K562 (cell line): ENCODE results near the gene DYNLL1. TPM values are rescaled to one million over a fixed set of nuclear protein-coding genes. Genes with fewer than 3 reads are reported as not detected.
A peak's percentile ranks its signal among the peaks of the same experiment; 100 is the strongest.

Experiments used
- CCAR2 ChIP-seq: fragments of 200-400 bp; formaldehyde crosslinking; IDR thresholded peaks from 2 replicates; pipeline ENCODE4 v1.6.1; 2017; ENCODE audit warnings: mild to moderate bottlenecking, low read depth, low read length
- CHCHD3 ChIP-seq: fragments of 250-450 bp; sonication (Bioruptor Pico); IDR thresholded peaks from 2 replicates; pipeline ENCODE4 v2.1.2; 2022; ENCODE audit warnings: mild to moderate bottlenecking
- ETS2 ChIP-seq: IDR thresholded peaks from 2 replicates; pipeline ENCODE4 v1.6.1; 2016; ENCODE audit warnings: borderline replicate concordance, missing genetic modification characterization, mild to moderate bottlenecking, moderate library complexity, missing compliant biosample characterization; ENCODE audit not compliant: poor library complexity, severe bottlenecking
- POLR2AphosphoS2 ChIP-seq: IDR thresholded peaks from 2 replicates; pipeline ENCODE4 v1.6.1; 2012; ENCODE audit warnings: low read length, improper control_type of control experiment
- RBBP5 ChIP-seq: fragments of 200-600 bp; sonication (generic); IDR thresholded peaks from 2 replicates; pipeline ENCODE4 v1.6.1; 2012; ENCODE audit warnings: borderline replicate concordance, mild to moderate bottlenecking, low read length, control low read depth, inconsistent platforms; ENCODE audit not compliant: insufficient read depth, poor library complexity, severe bottlenecking
- SIN3B ChIP-seq: fragments of 450-650 bp; IDR thresholded peaks from 2 replicates; pipeline ENCODE4 v1.6.1; 2017; ENCODE audit warnings: low read depth, mild to moderate bottlenecking, moderate library complexity
- SRSF7 ChIP-seq: fragments of 200-400 bp; formaldehyde crosslinking; optimal IDR thresholded peaks from 2 replicates; pipeline ENCODE3; 2017; ENCODE audit warnings: mild to moderate bottlenecking, low read depth, low read length
- TSC22D4 ChIP-seq: fragments of 450-650 bp; IDR thresholded peaks from 2 replicates; pipeline ENCODE4 v1.6.1; 2016; ENCODE audit warnings: missing genetic modification characterization, missing biosample characterization, control low read depth
- WHSC1 ChIP-seq: IDR thresholded peaks from one replicate; pipeline ENCODE4 v1.6.1; 2012; ENCODE audit warnings: low read length, control low read depth, inconsistent platforms
- ZBTB8A ChIP-seq: fragments of 450-650 bp; IDR thresholded peaks from 2 replicates; pipeline ENCODE4 v1.6.1; 2018; ENCODE audit warnings: mild to moderate bottlenecking, moderate library complexity; ENCODE audit not compliant: partially characterized antibody
- ZNF766 ChIP-seq: fragments of 200-800 bp; sonication (Bioruptor generic); conservative IDR thresholded peaks from 2 replicates; pipeline ENCODE4 v1.6.1; 2016; ENCODE audit warnings: missing genetic modification characterization, missing compliant biosample characterization
- polyA plus RNA-seq, 8 experiments: library from polyadenylated mRNA; depleted of rRNA in 4 of 8; stranded (reverse) in 5 of 8; unstranded in 3 of 8; fragments of >200 nt; fragmentation: Nextera tagmentation in 2 of 8; fragmentation: Illumina TruSeq in 1 of 8; extraction: Ambion mirVana in 2 of 8; extraction: Trizol in 1 of 8; gene quantifications; 2 replicates each; pipeline versions ENCODE4 v1.2.1 to v1.2.3, GENCODE V29; 2011 to 2014; ENCODE audit warnings: inconsistent platforms in 1 of 8, missing spikeins in 1 of 8
- total RNA-seq, 7 experiments: library from RNA; depleted of rRNA in 6 of 7; stranded (reverse); fragments of >200 nt in 6 of 7; fragmentation: Illumina TruSeq in 2 of 7; extraction: Trizol in 2 of 7; gene quantifications; 2 replicates each; pipeline versions ENCODE4 v1.2.1 to v1.2.3, GENCODE V29; 2011 to 2021; ENCODE audit warnings: low replicate concordance in 1 of 7
- TF ChIP-seq, protein P1 (sequence below): fragments of 450-650 bp; IDR thresholded peaks from 2 replicates; pipeline ENCODE4 v1.6.1; 2018; ENCODE audit warnings: mild to moderate bottlenecking, low read depth; ENCODE audit not compliant: partially characterized antibody
- TF ChIP-seq, protein P2 (sequence below), 2 experiments: fragments of 450-650 bp; conservative IDR thresholded peaks; 2 replicates each; pipeline ENCODE4 v1.6.1; 2017; ENCODE audit warnings: mild to moderate bottlenecking in 2 of 2, moderate library complexity in 2 of 2
- TF ChIP-seq, protein P3 (sequence below): fragments of 250-450 bp; sonication (Bioruptor Pico); IDR thresholded peaks from 2 replicates; pipeline ENCODE4 v1.4.0; 2020

The DYNLL1 gene
- total and polyA plus RNA-seq, 9 of the 15 experiments (the other 6 are each of a cell fraction or from before 2014, with no cell fraction given): 303 to 1,112 (median 468) TPM

DNA sequence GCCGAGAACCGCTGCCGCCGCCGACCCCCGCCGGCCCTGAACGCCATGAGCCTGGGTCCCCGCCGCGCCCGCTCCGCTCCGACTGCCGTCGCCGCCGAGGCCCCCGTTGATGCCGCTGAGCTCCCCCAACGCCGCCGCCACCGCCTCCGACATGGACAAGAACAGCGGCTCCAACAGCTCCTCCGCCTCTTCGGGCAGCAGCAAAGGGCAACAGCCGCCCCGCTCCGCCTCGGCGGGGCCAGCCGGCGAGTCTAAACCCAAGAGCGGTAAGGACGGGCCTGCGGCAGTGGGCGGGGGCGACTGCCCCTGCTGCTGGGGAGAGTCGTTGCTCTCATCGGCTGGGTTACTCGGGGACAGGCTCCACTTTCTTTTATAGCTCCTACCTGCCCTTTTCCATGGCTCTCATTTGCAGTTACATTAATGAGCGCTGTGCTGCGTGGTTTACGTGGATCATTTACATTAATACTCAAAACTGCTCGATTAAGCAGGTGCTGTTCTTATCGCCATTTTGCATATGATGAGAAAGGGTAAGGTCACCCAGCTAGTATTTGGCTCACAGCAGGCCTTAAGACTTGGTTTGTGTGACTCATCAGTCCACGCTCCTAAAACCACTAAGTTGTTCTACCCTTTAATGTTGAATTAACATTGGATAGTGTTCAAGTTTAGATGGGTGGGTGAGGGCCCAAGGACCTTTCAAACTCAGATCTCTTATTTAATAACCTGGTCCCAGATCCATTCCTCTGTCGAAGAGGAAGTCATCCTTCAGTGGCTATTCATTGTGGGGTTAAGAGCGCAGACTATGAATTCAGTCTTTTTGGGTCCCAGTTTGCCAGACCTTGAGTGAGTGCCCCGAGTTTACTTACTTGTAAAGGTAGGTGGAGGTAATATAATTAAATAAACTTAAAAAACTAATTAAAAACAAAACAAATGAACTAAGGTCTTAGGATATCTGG, 39.1 kb downstream of the DYNLL1 start (continued):
- no peak for TF ChIP-seq WHSC1
- peak; percentile 48 for TF ChIP-seq SRSF7
- TF ChIP-seq, protein P1, sequence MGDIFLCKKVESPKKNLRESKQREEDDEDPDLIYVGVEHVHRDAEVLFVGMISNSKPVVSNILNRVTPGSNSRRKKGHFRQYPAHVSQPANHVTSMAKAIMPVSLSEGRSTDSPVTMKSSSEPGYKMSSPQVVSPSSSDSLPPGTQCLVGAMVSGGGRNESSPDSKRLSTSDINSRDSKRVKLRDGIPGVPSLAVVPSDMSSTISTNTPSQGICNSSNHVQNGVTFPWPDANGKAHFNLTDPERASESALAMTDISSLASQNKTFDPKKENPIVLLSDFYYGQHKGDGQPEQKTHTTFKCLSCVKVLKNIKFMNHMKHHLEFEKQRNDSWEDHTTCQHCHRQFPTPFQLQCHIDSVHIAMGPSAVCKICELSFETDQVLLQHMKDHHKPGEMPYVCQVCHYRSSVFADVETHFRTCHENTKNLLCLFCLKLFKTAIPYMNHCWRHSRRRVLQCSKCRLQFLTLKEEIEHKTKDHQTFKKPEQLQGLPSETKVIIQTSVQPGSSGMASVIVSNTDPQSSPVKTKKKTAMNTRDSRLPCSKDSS: no peak
- TF ChIP-seq ZBTB8A: no peak
- TF ChIP-seq ETS2 (tag): no peak
- TF ChIP-seq, protein P2, sequence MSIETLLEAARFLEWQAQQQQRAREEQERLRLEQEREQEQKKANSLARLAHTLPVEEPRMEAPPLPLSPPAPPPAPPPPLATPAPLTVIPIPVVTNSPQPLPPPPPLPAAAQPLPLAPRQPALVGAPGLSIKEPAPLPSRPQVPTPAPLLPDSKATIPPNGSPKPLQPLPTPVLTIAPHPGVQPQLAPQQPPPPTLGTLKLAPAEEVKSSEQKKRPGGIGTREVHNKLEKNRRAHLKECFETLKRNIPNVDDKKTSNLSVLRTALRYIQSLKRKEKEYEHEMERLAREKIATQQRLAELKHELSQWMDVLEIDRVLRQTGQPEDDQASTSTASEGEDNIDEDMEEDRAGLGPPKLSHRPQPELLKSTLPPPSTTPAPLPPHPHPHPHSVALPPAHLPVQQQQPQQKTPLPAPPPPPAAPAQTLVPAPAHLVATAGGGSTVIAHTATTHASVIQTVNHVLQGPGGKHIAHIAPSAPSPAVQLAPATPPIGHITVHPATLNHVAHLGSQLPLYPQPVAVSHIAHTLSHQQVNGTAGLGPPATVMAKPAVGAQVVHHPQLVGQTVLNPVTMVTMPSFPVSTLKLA (conservative IDR thresholded peaks at IDR 0.05): peak in 1 of 2 experiments; percentile 56; a peak in 2 of 4 replicates
- peak; percentile 89 for TF ChIP-seq RBBP5
- no peak for TF ChIP-seq POLR2AphosphoS2
- TF ChIP-seq CCAR2: no peak
- no peak for TF ChIP-seq CHCHD3 (CRISPR knock-in tag)
- no peak for TF ChIP-seq TSC22D4
- TF ChIP-seq, protein P3, sequence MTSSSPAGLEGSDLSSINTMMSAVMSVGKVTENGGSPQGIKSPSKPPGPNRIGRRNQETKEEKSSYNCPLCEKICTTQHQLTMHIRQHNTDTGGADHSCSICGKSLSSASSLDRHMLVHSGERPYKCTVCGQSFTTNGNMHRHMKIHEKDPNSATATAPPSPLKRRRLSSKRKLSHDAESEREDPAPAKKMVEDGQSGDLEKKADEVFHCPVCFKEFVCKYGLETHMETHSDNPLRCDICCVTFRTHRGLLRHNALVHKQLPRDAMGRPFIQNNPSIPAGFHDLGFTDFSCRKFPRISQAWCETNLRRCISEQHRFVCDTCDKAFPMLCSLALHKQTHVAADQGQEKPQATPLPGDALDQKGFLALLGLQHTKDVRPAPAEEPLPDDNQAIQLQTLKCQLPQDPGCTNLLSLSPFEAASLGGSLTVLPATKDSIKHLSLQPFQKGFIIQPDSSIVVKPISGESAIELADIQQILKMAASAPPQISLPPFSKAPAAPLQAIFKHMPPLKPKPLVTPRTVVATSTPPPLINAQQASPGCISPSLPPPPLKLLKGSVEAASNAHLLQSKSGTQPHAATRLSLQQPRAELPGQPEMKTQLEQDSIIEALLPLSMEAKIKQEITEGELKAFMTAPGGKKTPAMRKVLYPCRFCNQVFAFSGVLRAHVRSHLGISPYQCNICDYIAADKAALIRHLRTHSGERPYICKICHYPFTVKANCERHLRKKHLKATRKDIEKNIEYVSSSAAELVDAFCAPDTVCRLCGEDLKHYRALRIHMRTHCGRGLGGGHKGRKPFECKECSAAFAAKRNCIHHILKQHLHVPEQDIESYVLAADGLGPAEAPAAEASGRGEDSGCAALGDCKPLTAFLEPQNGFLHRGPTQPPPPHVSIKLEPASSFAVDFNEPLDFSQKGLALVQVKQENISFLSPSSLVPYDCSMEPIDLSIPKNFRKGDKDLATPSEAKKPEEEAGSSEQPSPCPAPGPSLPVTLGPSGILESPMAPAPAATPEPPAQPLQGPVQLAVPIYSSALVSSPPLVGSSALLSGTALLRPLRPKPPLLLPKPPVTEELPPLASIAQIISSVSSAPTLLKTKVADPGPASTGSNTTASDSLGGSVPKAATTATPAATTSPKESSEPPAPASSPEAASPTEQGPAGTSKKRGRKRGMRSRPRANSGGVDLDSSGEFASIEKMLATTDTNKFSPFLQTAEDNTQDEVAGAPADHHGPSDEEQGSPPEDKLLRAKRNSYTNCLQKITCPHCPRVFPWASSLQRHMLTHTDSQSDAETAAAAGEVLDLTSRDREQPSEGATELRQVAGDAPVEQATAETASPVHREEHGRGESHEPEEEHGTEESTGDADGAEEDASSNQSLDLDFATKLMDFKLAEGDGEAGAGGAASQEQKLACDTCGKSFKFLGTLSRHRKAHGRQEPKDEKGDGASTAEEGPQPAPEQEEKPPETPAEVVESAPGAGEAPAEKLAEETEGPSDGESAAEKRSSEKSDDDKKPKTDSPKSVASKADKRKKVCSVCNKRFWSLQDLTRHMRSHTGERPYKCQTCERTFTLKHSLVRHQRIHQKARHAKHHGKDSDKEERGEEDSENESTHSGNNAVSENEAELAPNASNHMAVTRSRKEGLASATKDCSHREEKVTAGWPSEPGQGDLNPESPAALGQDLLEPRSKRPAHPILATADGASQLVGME (CRISPR knock-in tag): no peak
- TF ChIP-seq ZNF766 (CRISPR knock-in tag): 0 out of 2 replicates have a peak, but pooled peaks have one; percentile 17
- no peak for TF ChIP-seq SIN3B
